Ascending aorta (tissue), 2 donors: ENCODE measurements around the gene PDCD10. TPM values are rescaled to one million over a fixed set of nuclear protein-coding genes. Genes with fewer than 3 reads are reported as not detected.

Source experiments
- DNase-seq, 2 donors: peaks; one replicate each; pipeline ENCODE4 v3.0.0-alpha.2; 2019; ENCODE audit warnings: low spot score in 2 of 2
- H3K27ac ChIP-seq, 2 donors: fragments of 200-600 bp; sonication (generic); one replicate each; pipeline ENCODE4 v1.5.1; 2016 to 2017; ENCODE audit warnings: mild to moderate bottlenecking in 1 of 2
- H3K27me3 ChIP-seq: fragments of 200-600 bp; sonication (generic); one replicate; pipeline ENCODE4 v1.5.1; 2017
- H3K36me3 ChIP-seq, 2 donors: fragments of 200-600 bp; sonication (generic); one replicate each; pipeline ENCODE4 v1.5.1; 2016
- H3K4me1 ChIP-seq, 2 donors: fragments of 200-600 bp; sonication (generic); one replicate each; pipeline ENCODE4 v1.5.1; 2016 to 2017; ENCODE audit warnings: mild to moderate bottlenecking in 1 of 2
- H3K4me3 ChIP-seq, 2 donors: fragments of 200-600 bp; sonication (generic); one replicate each; pipeline ENCODE4 v1.5.1; 2016 to 2017; ENCODE audit warnings: mild to moderate bottlenecking in 1 of 2
- H3K9me3 ChIP-seq, 2 donors: fragments of 200-600 bp; sonication (generic); one replicate each; pipeline ENCODE4 v1.5.1; 2016
- intact Hi-C: fragments of 100-400 bp; cut with DNase I; formaldehyde crosslinking; loops from one replicate; pipeline ENCODE4 v1.15.1; 2023
- total RNA-seq: library from RNA; depleted of rRNA; stranded (reverse); fragments of >200 nt; gene quantifications from one replicate; pipeline ENCODE4 v1.1.0, GENCODE V29; 2016
- TF ChIP-seq, protein P1 (sequence below), 3 experiments: fragments of 200-600 bp in 2 of 3; fragments of 450-650 bp in 1 of 3; sonication (generic) in 2 of 3; IDR thresholded peaks; one replicate each; pipeline ENCODE4 v1.5.1; 2016 to 2019; ENCODE audit warnings: antibody characterized with exemption in 3 of 3, mild to moderate bottlenecking in 1 of 3, moderate library complexity in 1 of 3

PDCD10 gene
- total RNA-seq, 1 donor from 2014 or later, result 55.6 TPM

DNA sequence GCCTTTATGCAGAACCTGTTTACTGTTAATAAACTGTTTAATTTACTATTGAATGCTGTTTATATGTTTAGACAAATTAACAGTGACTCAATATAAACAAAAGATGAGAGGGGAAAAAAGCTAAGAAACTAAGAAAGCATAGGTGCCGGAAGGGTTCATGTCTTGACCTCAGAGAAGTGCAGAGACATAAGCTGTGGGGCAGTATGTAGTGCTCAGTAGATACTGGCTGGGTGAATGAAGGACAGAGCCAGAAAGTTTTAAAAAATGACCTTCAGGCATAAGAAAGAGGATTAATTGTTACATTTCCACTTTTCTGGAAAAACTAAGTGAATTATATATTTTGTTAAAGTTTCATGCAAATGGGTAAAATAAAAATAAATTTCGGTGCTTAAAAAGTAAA, 15.0 kb upstream of the PDCD10 start:
- H3K27ac ChIP-seq, result no peak overlapping the region
- no peaks in the 10 kb centered on the region for H3K9me3 ChIP-seq
- no peaks in the 10 kb centered on the region for H3K36me3 ChIP-seq
- no peak overlapping the region for H3K4me3 ChIP-seq
- DNase-seq, result no peak
- H3K4me1 ChIP-seq, result no peaks in the 10 kb centered on the region
- intact Hi-C loops, result no loop called here
- TF ChIP-seq, protein P1, sequence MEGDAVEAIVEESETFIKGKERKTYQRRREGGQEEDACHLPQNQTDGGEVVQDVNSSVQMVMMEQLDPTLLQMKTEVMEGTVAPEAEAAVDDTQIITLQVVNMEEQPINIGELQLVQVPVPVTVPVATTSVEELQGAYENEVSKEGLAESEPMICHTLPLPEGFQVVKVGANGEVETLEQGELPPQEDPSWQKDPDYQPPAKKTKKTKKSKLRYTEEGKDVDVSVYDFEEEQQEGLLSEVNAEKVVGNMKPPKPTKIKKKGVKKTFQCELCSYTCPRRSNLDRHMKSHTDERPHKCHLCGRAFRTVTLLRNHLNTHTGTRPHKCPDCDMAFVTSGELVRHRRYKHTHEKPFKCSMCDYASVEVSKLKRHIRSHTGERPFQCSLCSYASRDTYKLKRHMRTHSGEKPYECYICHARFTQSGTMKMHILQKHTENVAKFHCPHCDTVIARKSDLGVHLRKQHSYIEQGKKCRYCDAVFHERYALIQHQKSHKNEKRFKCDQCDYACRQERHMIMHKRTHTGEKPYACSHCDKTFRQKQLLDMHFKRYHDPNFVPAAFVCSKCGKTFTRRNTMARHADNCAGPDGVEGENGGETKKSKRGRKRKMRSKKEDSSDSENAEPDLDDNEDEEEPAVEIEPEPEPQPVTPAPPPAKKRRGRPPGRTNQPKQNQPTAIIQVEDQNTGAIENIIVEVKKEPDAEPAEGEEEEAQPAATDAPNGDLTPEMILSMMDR (IDR thresholded peaks at IDR 0.05), result no peak
- no peaks in the 10 kb centered on the region for H3K27me3 ChIP-seq

DNA sequence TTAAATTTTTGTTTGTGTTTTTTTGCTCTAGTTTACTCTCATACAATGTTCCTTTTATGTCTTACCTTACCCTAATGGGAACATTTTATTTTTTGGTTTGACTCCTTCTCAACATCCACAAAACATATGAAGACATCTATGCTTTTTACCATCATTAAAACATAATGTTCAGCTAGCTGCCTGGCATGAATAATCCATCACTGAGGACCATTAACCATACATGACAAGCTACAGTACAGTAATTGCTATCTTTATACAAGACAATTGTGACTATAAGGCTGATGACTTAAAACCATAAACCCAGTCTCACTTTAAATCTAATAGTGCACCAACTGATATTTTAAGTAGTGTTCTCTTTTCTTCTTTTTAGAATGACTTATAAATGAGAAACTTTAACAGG, 14.5 kb upstream of the PDCD10 start:
- Histone ChIP-seq H3K27me3 (no peaks in the 10 kb centered on the region), H3K4me1 (no peaks in the 10 kb centered on the region), H3K27ac (no peak overlapping the region), H3K4me3 (no peak overlapping the region), H3K9me3 (no peaks in the 10 kb centered on the region), H3K36me3 (no peaks in the 10 kb centered on the region)
- DNase-seq, result no peak
- TF ChIP-seq, protein P1 (IDR thresholded peaks at IDR 0.05), result no peak
- intact Hi-C loops, result no loop called here

DNA sequence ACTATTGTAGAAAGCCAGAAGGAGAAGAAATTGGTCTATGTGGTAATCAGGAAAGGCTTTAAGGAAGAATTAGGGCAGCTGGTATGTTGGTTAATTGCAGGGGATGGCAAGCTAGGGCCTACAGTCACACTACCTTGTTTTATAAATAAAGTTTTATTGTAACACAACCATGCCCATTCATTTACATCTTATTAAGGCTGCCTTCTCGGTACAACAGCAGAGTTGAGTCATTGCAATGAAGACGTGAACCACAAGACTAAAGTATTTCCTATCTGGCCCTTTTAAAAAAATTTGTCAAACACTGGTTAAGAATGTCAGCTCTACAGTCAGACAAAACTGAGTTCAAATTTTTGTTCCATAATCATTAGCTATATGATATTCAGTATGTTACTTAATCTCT, 9.1 kb upstream of the PDCD10 start:
- Histone ChIP-seq H3K36me3 (no peaks in the 10 kb centered on the region), H3K27ac (no peak overlapping the region), H3K4me1 (no peaks in the 10 kb centered on the region), H3K27me3 (no peaks in the 10 kb centered on the region), H3K4me3 (no peak overlapping the region), H3K9me3 (no peaks in the 10 kb centered on the region)
- no peak for DNase-seq
- intact Hi-C loops, result no loop called here
- TF ChIP-seq, protein P1 (IDR thresholded peaks at IDR 0.05), result no peak

- no peaks in the 10 kb centered on the region for H3K27me3 ChIP-seq
- H3K9me3 ChIP-seq, result no peaks in the 10 kb centered on the region
- H3K36me3 ChIP-seq, result no peaks in the 10 kb centered on the region
- H3K4me1 ChIP-seq, result no peaks in the 10 kb centered on the region
- H3K4me3 ChIP-seq, result no peak overlapping the region
- TF ChIP-seq, protein P1 (IDR thresholded peaks at IDR 0.05), result no peak
- intact Hi-C loops, result no loop called here
- DNase-seq, result no peak
- no peak overlapping the region for H3K27ac ChIP-seq
Observed at GRCh38 chr3:167742338-167742737, 7.6 kb upstream of the PDCD10 start.

DNA sequence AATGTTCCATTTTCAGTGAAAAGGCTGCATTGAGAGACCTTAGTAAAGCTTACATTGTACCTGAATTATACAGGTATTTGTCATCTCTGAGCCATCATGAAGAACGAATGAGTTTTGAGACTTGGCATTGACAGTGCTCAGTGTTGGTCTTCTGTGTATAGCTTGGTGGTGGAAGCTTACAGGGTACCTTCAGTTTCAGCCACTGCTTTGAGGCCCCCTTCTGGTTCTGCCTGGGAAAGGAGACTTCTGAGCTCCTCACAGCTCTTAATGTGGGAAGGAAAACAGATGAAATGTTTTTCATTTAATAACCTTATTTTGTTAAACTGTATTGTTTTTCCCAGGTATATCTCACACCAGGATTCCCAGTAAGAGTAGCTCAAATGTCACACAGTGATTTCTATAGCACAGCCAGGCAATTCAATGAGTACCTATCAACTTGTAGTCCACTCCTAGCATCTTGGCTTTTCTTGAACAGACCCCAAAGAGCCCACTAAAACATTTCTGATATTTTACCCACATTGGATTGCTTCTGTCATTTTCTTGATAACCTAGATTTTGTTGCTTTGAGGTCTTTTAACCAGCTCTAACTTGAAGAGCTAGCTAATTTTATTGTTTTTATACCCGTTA, 6.4 kb upstream of the PDCD10 start:
- intact Hi-C loops, result no loop called here
- Histone ChIP-seq H3K9me3 (no peaks in the 10 kb centered on the region), H3K4me1 (peaks cover 0 to 7% of the 10 kb centered on the region in 2 donors), H3K27ac (no peak overlapping the region), H3K27me3 (no peaks in the 10 kb centered on the region), H3K36me3 (no peaks in the 10 kb centered on the region), H3K4me3 (no peak overlapping the region)
- TF ChIP-seq, protein P1 (IDR thresholded peaks at IDR 0.05), result no peak
- no peak for DNase-seq
